HAP-1 (cell line): Measurements from ENCODE around the gene AATK.

Source experiments
- DNase-seq, 2 experiments: peaks; one replicate each; pipeline ENCODE4 v3.0.0-alpha.2; 2016 to 2020; ENCODE audit warnings: low spot score in 2 of 2
- H3K27me3 ChIP-seq: fragments of 250-450 bp; sonication (Bioruptor Pico); 2 replicates; pipeline ENCODE4 v1.5.1; 2020; ENCODE audit warnings: low read depth, mild to moderate bottlenecking, moderate library complexity
- H3K36me3 ChIP-seq: fragments of 250-450 bp; sonication (Bioruptor Pico); replicated peaks from 2 replicates; pipeline ENCODE4 v1.5.1; 2020; ENCODE audit warnings: mild to moderate bottlenecking
- H3K4me1 ChIP-seq: fragments of 250-450 bp; sonication (Bioruptor Pico); 2 replicates; pipeline ENCODE4 v1.5.1; 2020; ENCODE audit warnings: mild to moderate bottlenecking
- H3K4me3 ChIP-seq: fragments of 250-450 bp; sonication (Bioruptor Pico); 2 replicates; pipeline ENCODE4 v1.5.1; 2020; ENCODE audit warnings: mild to moderate bottlenecking, moderate library complexity
- H3K9me3 ChIP-seq: fragments of 250-450 bp; sonication (Bioruptor Pico); 2 replicates; pipeline ENCODE4 v1.5.1; 2020; ENCODE audit warnings: mild to moderate bottlenecking, moderate library complexity
- in situ Hi-C: fragments of 300-500 bp; cut with MboI; formaldehyde crosslinking; loops from 3 replicates; pipeline ENCODE4 v1.14.3; 2020; ENCODE audit warnings: low sequenced_read_pairs, inconsistent platforms, mixed read lengths

The AATK gene

GRCh38 chr17:81202318-81202717 is 36.3 kb upstream of the AATK start:
- H3K4me1 ChIP-seq = no peaks in the 10 kb centered on the region
- DNase-seq = no peak
- H3K4me3 ChIP-seq = no peak overlapping the region
- H3K27me3 ChIP-seq = no peaks in the 10 kb centered on the region
- in situ Hi-C loops = no loop called here
- H3K36me3 ChIP-seq = peaks cover 2% of the 10 kb centered on the region; the same call in 1 of the 2 replicates
- no peaks in the 10 kb centered on the region for H3K9me3 ChIP-seq

DNA sequence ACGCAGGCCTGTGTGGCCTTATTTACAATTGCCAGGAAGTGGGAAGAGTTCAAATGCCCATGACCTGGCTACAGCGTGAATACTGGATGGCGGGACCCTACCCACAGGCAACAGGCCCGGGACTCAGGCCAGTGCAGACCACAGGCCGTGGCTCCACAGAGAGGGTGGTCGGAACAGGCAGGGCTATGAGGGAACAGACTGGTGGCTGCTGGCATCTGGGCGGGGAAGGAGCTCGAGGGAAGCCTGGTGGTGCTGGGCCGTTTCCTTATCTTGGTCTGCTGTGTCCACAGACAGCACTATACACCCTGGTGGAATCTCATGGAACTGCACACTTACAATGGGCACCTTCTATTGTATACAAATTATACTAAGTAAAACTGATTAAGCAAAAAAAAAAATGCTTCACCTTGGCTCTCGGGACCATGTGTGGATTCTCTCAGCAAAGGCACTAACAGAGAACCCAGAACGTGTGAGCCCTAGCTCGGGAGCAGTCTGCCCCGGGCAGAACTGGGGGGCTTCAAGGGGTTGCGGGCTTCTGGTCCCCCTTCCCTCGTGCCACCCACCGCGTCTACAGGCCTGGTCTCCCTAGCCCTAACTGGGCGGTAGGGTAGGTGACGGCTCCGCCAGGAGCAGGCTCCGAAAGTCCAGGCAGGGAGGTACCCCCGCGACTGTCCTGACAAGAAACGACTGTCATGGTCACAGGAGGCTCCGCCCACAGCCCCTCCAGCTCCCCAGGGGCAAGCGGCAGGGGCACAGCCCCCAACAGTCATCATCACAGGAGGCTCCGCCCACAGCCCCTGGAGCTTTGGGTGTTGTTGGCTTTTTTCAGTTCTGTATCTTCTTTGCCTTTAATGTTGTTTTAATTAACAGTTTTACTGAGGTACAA is 34.9 kb upstream of the AATK start:
- Histone ChIP-seq H3K4me3 (no peak overlapping the region), H3K27me3 (no peaks in the 10 kb centered on the region), H3K4me1 (no peaks in the 10 kb centered on the region), H3K9me3 (no peaks in the 10 kb centered on the region), H3K36me3 (peaks cover 5% of the 10 kb centered on the region; the same call in 1 of the 2 replicates)
- in situ Hi-C loops = no loop called here
- peak; percentile 52 to 72 for DNase-seq

DNA sequence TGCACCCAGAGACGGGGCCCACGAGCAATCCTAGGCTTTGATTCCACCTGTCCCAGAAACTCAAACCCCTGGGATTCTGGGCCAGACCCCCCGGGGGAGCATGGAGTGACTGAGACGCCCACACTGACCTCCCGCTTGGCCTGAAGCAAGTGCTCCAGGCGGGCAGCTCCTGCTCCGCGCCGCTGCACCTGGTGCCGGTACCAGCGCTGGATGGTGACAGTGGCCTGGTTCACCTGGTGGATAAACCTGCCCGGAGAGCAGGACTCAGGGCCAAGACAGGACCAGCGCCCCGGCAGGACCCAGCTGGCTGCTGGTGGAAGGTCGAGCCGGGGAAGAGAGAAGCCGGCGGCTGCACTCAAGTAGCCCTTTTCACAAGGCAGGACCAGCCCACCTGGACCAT is 34.2 kb upstream of the AATK start:
- Histone ChIP-seq H3K36me3 (peaks cover 9% of the 10 kb centered on the region), H3K4me3 (no peak overlapping the region), H3K9me3 (no peaks in the 10 kb centered on the region), H3K27me3 (no peaks in the 10 kb centered on the region), H3K4me1 (no peaks in the 10 kb centered on the region)
- in situ Hi-C loops = no loop called here
- DNase-seq = no peak

DNA sequence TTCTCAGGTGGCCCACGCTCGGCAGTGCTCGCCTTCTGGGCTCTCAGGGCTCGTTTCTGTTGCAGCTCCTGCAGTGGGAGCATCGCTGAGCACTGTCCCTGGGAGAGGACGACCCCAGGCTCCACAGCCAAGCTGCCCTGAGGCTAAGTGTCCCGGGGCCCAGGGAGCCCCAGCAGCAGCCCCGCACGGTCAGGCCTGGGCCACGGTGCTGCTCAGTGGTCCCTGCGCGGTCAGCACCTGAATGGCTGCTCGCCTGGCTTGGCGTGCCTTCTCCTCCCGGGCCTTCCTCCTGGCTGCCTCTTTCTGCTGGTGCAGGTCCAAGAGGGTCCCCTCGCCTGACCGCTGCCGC is 33.4 kb upstream of the AATK start:
- DNase-seq = no peak
- no peaks in the 10 kb centered on the region for H3K27me3 ChIP-seq
- H3K36me3 ChIP-seq = peaks cover 15% of the 10 kb centered on the region
- H3K4me1 ChIP-seq = no peaks in the 10 kb centered on the region
- no peaks in the 10 kb centered on the region for H3K9me3 ChIP-seq
- H3K4me3 ChIP-seq = no peak overlapping the region
- in situ Hi-C loops = no loop called here

- H3K36me3 ChIP-seq = peaks cover 16% of the 10 kb centered on the region
- in situ Hi-C loops = no loop called here
These were observed 32.9 kb upstream of the AATK start for GRCh38 chr17:81198826-81199481.

GRCh38 chr17:81197831-81198490 is 31.9 kb upstream of the AATK start:
- in situ Hi-C loops = no loop called here
- Histone ChIP-seq H3K27me3 (no peaks in the 10 kb centered on the region), H3K36me3 (peaks cover 16% of the 10 kb centered on the region), H3K4me3 (no peak overlapping the region), H3K9me3 (no peaks in the 10 kb centered on the region), H3K4me1 (no peaks in the 10 kb centered on the region)
- no peak for DNase-seq

More at GRCh38 chr17:81198826-81199481, 32.9 kb upstream of the AATK start:
- no peaks in the 10 kb centered on the region for H3K4me1 ChIP-seq
- DNase-seq = no peak
- H3K9me3 ChIP-seq = no peaks in the 10 kb centered on the region
- H3K4me3 ChIP-seq = no peak overlapping the region
- no peaks in the 10 kb centered on the region for H3K27me3 ChIP-seq

DNA sequence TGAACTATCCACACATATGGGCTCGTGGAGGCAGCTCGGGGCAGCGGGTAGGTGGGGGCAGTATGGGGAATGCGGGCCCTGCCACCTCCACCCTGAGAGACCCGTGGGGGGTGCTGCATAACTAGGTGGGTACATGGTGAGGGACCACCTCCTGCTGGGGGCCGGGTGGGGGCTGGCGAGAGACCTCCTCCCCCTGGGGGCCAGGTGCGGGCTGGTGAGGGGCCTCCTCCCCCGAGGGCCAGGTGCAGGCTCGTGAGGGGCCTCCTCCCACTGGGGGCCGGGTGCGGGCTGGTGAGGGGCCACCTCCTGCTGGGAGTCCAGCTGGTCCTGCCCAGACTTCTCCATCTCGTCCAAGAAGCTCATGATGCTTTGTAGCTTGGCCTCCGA is 31.4 kb upstream of the AATK start:
- Histone ChIP-seq H3K4me1 (no peaks in the 10 kb centered on the region), H3K4me3 (no peak overlapping the region), H3K36me3 (peaks cover 16% of the 10 kb centered on the region)

DNA sequence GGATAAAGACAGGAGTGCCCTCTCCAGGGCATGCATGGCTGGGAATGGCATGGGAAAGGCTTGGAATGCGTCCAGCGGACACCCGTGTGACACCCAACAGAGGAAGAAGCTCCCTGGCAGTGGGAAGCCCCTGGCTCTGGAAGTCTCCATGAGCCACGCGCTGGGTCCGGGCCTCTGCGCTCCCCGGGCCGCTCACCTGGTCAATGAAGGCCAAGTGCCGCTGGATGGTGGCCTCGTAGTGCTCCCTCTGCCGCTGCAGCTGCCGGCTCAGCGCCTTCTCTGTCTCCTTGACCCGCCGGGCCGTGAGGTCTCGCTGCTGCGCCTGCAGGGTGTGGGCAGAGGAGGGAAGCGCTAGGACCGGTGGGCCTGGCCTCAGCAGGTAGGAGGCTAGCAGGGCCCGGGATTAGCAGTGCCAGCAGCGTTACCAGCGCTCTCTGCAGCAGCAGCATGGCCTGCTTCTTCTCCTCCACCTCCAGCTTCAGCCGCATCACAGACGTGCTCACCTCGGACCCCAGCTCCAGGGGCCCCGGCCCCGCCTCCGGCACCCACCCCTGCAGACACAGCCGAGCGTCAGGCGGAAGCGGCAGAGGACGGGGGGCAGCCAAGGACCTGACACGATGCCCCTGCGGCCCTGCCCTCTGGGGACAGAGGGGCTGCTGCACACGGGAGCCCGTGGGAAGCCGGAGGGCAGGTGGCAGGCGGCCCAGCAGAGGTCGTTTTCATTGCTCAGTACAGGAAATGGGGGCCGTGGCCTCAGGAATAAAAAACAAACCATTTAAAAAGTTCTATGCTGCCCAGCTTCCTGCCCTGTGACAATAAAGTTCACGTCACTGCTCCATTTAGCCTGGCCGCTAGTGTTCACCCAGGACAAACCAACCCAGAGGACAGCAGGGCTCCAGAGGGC is 30.7 kb upstream of the AATK start:
- no peaks in the 10 kb centered on the region for H3K4me1 ChIP-seq
- no peaks in the 10 kb centered on the region for H3K9me3 ChIP-seq
- no peaks in the 10 kb centered on the region for H3K27me3 ChIP-seq
- H3K4me3 ChIP-seq = no peak overlapping the region
- DNase-seq = no peak
- in situ Hi-C loops = no loop called here
- H3K36me3 ChIP-seq = peaks cover 16% of the 10 kb centered on the region

More for the DNA sequence above, 31.4 kb upstream of the AATK start:
- DNase-seq = no peak
- Histone ChIP-seq H3K27me3 (no peaks in the 10 kb centered on the region), H3K9me3 (no peaks in the 10 kb centered on the region)
- in situ Hi-C loops = no loop called here

GRCh38 chr17:81195941-81196495 is 30.0 kb upstream of the AATK start:
- Histone ChIP-seq H3K9me3 (no peaks in the 10 kb centered on the region), H3K27me3 (no peaks in the 10 kb centered on the region), H3K4me1 (no peaks in the 10 kb centered on the region), H3K4me3 (no peak overlapping the region), H3K36me3 (peaks cover 16% of the 10 kb centered on the region)
- no peak for DNase-seq
- in situ Hi-C loops = no loop called here

- DNase-seq = no peak
- Histone ChIP-seq H3K4me1 (no peaks in the 10 kb centered on the region), H3K9me3 (no peaks in the 10 kb centered on the region), H3K4me3 (no peak overlapping the region), H3K36me3 (peaks cover 16% of the 10 kb centered on the region), H3K27me3 (no peaks in the 10 kb centered on the region)
- in situ Hi-C loops = no loop called here
These were observed 29.2 kb upstream of the AATK start for GRCh38 chr17:81194941-81195901.

GRCh38 chr17:81194225-81194760 is 28.3 kb upstream of the AATK start:
- Histone ChIP-seq H3K4me3 (no peak overlapping the region), H3K27me3 (no peaks in the 10 kb centered on the region), H3K36me3 (peaks cover 17% of the 10 kb centered on the region), H3K4me1 (no peaks in the 10 kb centered on the region), H3K9me3 (no peaks in the 10 kb centered on the region)
- in situ Hi-C loops = no loop called here
- DNase-seq = no peak
